H9 (cell line): ENCODE data around the gene ZNF512B. TPM values are rescaled to one million over a fixed set of nuclear protein-coding genes. Genes with fewer than 3 reads are reported as not detected.

Experiments used
- DNase-seq: peaks from one replicate; pipeline ENCODE4 v3.0.0-alpha.2; 2017
- H2AFZ ChIP-seq: one replicate; pipeline ENCODE4 v1.6.1; 2013; ENCODE audit warnings: mild to moderate bottlenecking, low read length, control low read depth, moderate library complexity
- H2AK5ac ChIP-seq: 2 replicates; pipeline ENCODE4 v1.6.1; 2013; ENCODE audit warnings: low read length, control low read depth, mixed read lengths; ENCODE audit not compliant: insufficient read length
- H2BK120ac ChIP-seq: one replicate; pipeline ENCODE4 v1.6.1; 2013; ENCODE audit warnings: low read depth, mild to moderate bottlenecking, low read length, control low read depth, inconsistent platforms; ENCODE audit not compliant: poor library complexity, severe bottlenecking
- H2BK12ac ChIP-seq: 2 replicates; pipeline ENCODE4 v1.6.1; 2013; ENCODE audit warnings: low read length, control low read depth, mixed read lengths, low read depth; ENCODE audit not compliant: insufficient read length
- H2BK15ac ChIP-seq: 2 replicates; pipeline ENCODE4 v1.6.1; 2013; ENCODE audit warnings: low read depth, low read length, control low read depth
- H2BK20ac ChIP-seq: one replicate; pipeline ENCODE4 v1.6.1; 2013; ENCODE audit warnings: low read depth, mild to moderate bottlenecking, low read length, control low read depth, inconsistent platforms; ENCODE audit not compliant: poor library complexity, severe bottlenecking
- H2BK5ac ChIP-seq: 2 replicates; pipeline ENCODE4 v1.6.1; 2013; ENCODE audit warnings: low read length, control low read depth, mixed read lengths; ENCODE audit not compliant: insufficient read length
- H3K14ac ChIP-seq: 2 replicates; pipeline ENCODE4 v1.6.1; 2013; ENCODE audit warnings: low read length, control low read depth; ENCODE audit not compliant: insufficient read depth
- H3K18ac ChIP-seq: 2 replicates; pipeline ENCODE4 v1.6.1; 2013; ENCODE audit warnings: low read depth, mild to moderate bottlenecking, mixed read lengths, low read length, control low read depth; ENCODE audit not compliant: insufficient read length
- H3K23ac ChIP-seq: 2 replicates; pipeline ENCODE4 v1.6.1; 2013; ENCODE audit warnings: low read length, control low read depth, mixed read lengths, low read depth; ENCODE audit not compliant: insufficient read length
- H3K23me2 ChIP-seq: 2 replicates; pipeline ENCODE4 v1.6.1; 2013; ENCODE audit warnings: low read depth, mild to moderate bottlenecking, mixed read lengths, low read length, control low read depth; ENCODE audit not compliant: insufficient read length, poor library complexity, severe bottlenecking
- H3K27ac ChIP-seq: 2 replicates; pipeline ENCODE4 v1.5.1; 2013; ENCODE audit warnings: low read length, control low read depth, mixed read lengths, low read depth; ENCODE audit not compliant: insufficient read length
- H3K27me3 ChIP-seq: 2 replicates; pipeline ENCODE4 v1.6.1; 2013; ENCODE audit warnings: low read length, control low read depth, inconsistent platforms; ENCODE audit not compliant: insufficient read depth
- H3K4ac ChIP-seq: 2 replicates; pipeline ENCODE4 v1.6.1; 2013; ENCODE audit warnings: low read depth, mild to moderate bottlenecking, control low read depth, inconsistent platforms, low read length, moderate library complexity
- H3K4me1 ChIP-seq: 2 replicates; pipeline ENCODE4 v1.6.1; 2013; ENCODE audit warnings: low read length, control low read depth, inconsistent platforms; ENCODE audit not compliant: insufficient read depth
- H3K4me2 ChIP-seq: 2 replicates; pipeline ENCODE4 v1.6.1; 2013; ENCODE audit warnings: low read length, control low read depth, mixed read lengths; ENCODE audit not compliant: insufficient read length, insufficient read depth
- H3K56ac ChIP-seq: 2 replicates; pipeline ENCODE4 v1.6.1; 2013; ENCODE audit warnings: low read depth, mild to moderate bottlenecking, mixed read lengths, low read length, control low read depth; ENCODE audit not compliant: insufficient read length
- H3K79me1 ChIP-seq: 2 replicates; pipeline ENCODE4 v1.6.1; 2013; ENCODE audit warnings: low read depth, mild to moderate bottlenecking, moderate library complexity, low read length, control low read depth, inconsistent platforms; ENCODE audit not compliant: insufficient read depth, poor library complexity, severe bottlenecking
- H3K79me2 ChIP-seq: 2 replicates; pipeline ENCODE4 v1.6.1; 2013; ENCODE audit warnings: low read length, control low read depth, inconsistent platforms; ENCODE audit not compliant: insufficient read depth
- H3K9ac ChIP-seq: 2 replicates; pipeline ENCODE4 v1.6.1; 2013; ENCODE audit warnings: low read length, control low read depth, mixed read lengths; ENCODE audit not compliant: insufficient read length; ENCODE audit errors: extremely low read depth
- H3K9me3 ChIP-seq: one replicate; pipeline ENCODE4 v1.6.1; 2013; ENCODE audit warnings: low read depth, low read length, inconsistent platforms; ENCODE audit not compliant: control insufficient read depth
- H3T11ph ChIP-seq: one replicate; pipeline ENCODE4 v1.6.1; 2013; ENCODE audit warnings: mild to moderate bottlenecking, low read length, control low read depth, inconsistent platforms
- H4K20me1 ChIP-seq: one replicate; pipeline ENCODE4 v1.6.1; 2013; ENCODE audit not compliant: control insufficient read depth, insufficient read length, insufficient read depth
- H4K5ac ChIP-seq: 2 replicates; pipeline ENCODE4 v1.6.1; 2013; ENCODE audit warnings: low read depth, mild to moderate bottlenecking, mixed read lengths, low read length, control low read depth; ENCODE audit not compliant: insufficient read length
- H4K8ac ChIP-seq: replicated peaks from 2 replicates; pipeline ENCODE4 v1.6.1; 2013; ENCODE audit warnings: low read length, control low read depth, mixed read lengths, low read depth; ENCODE audit not compliant: insufficient read length
- H4K91ac ChIP-seq: 2 replicates; pipeline ENCODE4 v1.6.1; 2013; ENCODE audit warnings: low read depth, mild to moderate bottlenecking, moderate library complexity, mixed read lengths, low read length, control low read depth; ENCODE audit not compliant: insufficient read length
- H3K27ac Mint-ChIP-seq, 3 experiments: 2 replicates in 2 of 3; 3 replicates in 1 of 3; pipeline ENCODE4 v1.8.0; 2020 to 2021; ENCODE audit warnings: mixed read lengths in 3 of 3, mild to moderate bottlenecking in 1 of 3, moderate library complexity in 1 of 3
- H3K27me3 Mint-ChIP-seq: 2 replicates; pipeline ENCODE4 v1.8.0; 2021; ENCODE audit warnings: low read depth, mild to moderate bottlenecking, moderate library complexity, mixed read lengths
- H3K36me3 Mint-ChIP-seq, 3 experiments: 2 replicates in 2 of 3; 3 replicates in 1 of 3; pipeline ENCODE4 v1.8.0; 2020 to 2021; ENCODE audit warnings: low read depth in 3 of 3, mixed read lengths in 3 of 3; ENCODE audit not compliant: insufficient read depth in 1 of 3
- H3K4me1 Mint-ChIP-seq, 2 experiments: 2 replicates each; pipeline ENCODE4 v1.8.0; 2020; ENCODE audit warnings: mixed read lengths in 2 of 2
- H3K4me3 Mint-ChIP-seq, 2 experiments: 2 replicates in 1 of 2; 3 replicates in 1 of 2; pipeline ENCODE4 v1.8.0; 2020 to 2021; ENCODE audit warnings: mild to moderate bottlenecking in 2 of 2, mixed read lengths in 2 of 2, moderate library complexity in 1 of 2
- H3K9me3 Mint-ChIP-seq, 2 experiments: 2 replicates in 1 of 2; 3 replicates in 1 of 2; pipeline ENCODE4 v1.8.0; 2020; ENCODE audit warnings: mild to moderate bottlenecking in 2 of 2, mixed read lengths in 2 of 2, moderate library complexity in 1 of 2
- WGBS: extraction: QIAGEN DNeasy Blood & Tissue Kit; methylation state at CpG from one replicate; pipeline ENCODE4 v1.1.7; 2013; ENCODE audit warnings: missing lambda C conversion rate, low lambda C conversion rate, mixed read lengths; ENCODE audit not compliant: insufficient read length; ENCODE audit errors: extremely low coverage; 5-methylcytosine and 5-hydroxymethylcytosine counted together
- total RNA-seq: library from RNA; stranded (reverse); gene quantifications from 2 replicates; pipeline ENCODE4 v1.2.1, GENCODE V29; 2021
- TF ChIP-seq, protein P1 (sequence below): fragments of 200-600 bp; sonication (generic); conservative IDR thresholded peaks from 3 replicates; pipeline ENCODE4 v1.8.0; 2021; ENCODE audit warnings: antibody characterized with exemption, mild to moderate bottlenecking

The ZNF512B gene
- total RNA-seq, 1 experiment from 2014 or later = 46.0 TPM

DNA sequence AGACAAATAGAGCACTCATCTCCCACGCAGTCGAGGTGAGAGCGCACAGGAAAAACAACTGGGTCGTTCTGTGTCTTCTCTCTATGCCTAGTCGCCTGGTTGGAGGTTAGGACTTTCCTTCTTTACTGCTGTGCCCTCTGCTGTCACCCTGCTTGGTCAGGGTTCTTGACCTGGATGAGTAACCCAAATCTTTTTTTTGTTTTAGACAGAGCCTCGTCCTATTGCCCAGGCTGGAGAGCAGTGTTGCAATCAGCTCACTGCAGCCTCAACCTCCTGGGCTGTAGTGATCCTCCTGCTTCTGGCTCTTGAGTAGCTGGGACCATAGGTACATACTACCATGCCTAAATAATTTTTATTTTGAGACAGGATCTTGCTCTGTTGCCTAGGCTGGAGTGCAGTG lies 35.7 kb upstream of the ZNF512B start:
- no peak overlapping the region for H3K23ac ChIP-seq
- Mint-ChIP-seq H3K4me3 (no peak overlapping the region), H3K4me1 (no peaks in the 10 kb centered on the region), H3K27ac (no peak overlapping the region), H3K36me3 (peaks cover 26 to 82% (median 72%) of the 10 kb centered on the region in 3 experiments), H3K9me3 (peaks cover 4 to 5% of the 10 kb centered on the region in 2 experiments; a peak in 2 of 5 replicates), H3K27me3 (no peaks in the 10 kb centered on the region)
- WGBS = no CpG with 5 or more reads among the region's 6 CpGs
- H3K27me3 ChIP-seq = no peaks in the 10 kb centered on the region
- no peak overlapping the region for H3K18ac ChIP-seq
- H3T11ph ChIP-seq = no peak overlapping the region
- H3K79me1 ChIP-seq = peaks cover 4% of the 10 kb centered on the region
- no peak overlapping the region for H4K5ac ChIP-seq
- H3K56ac ChIP-seq = no peak overlapping the region
- H2AK5ac ChIP-seq = no peak overlapping the region
- H4K91ac ChIP-seq = no peak overlapping the region
- no peaks in the 10 kb centered on the region for H3K9me3 ChIP-seq
- no peak overlapping the region for H3K4ac ChIP-seq
- no peaks in the 10 kb centered on the region for H3K23me2 ChIP-seq
- no peak overlapping the region for H2BK12ac ChIP-seq
- H4K20me1 ChIP-seq = no peaks in the 10 kb centered on the region
- H2BK5ac ChIP-seq = no peak overlapping the region
- H3K14ac ChIP-seq = no peak overlapping the region
- no peak overlapping the region for H3K9ac ChIP-seq
- no peaks in the 10 kb centered on the region for H3K4me1 ChIP-seq
- H3K27ac ChIP-seq = no peak overlapping the region
- H3K4me2 ChIP-seq = no peak overlapping the region
- H2AFZ ChIP-seq = no peak overlapping the region
- TF ChIP-seq, protein P1, sequence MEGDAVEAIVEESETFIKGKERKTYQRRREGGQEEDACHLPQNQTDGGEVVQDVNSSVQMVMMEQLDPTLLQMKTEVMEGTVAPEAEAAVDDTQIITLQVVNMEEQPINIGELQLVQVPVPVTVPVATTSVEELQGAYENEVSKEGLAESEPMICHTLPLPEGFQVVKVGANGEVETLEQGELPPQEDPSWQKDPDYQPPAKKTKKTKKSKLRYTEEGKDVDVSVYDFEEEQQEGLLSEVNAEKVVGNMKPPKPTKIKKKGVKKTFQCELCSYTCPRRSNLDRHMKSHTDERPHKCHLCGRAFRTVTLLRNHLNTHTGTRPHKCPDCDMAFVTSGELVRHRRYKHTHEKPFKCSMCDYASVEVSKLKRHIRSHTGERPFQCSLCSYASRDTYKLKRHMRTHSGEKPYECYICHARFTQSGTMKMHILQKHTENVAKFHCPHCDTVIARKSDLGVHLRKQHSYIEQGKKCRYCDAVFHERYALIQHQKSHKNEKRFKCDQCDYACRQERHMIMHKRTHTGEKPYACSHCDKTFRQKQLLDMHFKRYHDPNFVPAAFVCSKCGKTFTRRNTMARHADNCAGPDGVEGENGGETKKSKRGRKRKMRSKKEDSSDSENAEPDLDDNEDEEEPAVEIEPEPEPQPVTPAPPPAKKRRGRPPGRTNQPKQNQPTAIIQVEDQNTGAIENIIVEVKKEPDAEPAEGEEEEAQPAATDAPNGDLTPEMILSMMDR = no peak
- H2BK20ac ChIP-seq = no peak overlapping the region
- no peak overlapping the region for H4K8ac ChIP-seq
- no peak for DNase-seq
- no peak overlapping the region for H2BK15ac ChIP-seq
- no peaks in the 10 kb centered on the region for H3K79me2 ChIP-seq
- H2BK120ac ChIP-seq = no peak overlapping the region
